ENCODE measurements around the gene TRAPPC14.

- TF ChIP-seq CTCF (IDR thresholded peaks at IDR 0.05) (no peak), POLR2A (IDR thresholded peaks at IDR 0.05) (no peak)
These were observed 7.9 kb upstream of the TRAPPC14 start for GRCh38 chr7:100166317-100166940.
